Activated naive CD8-positive, alpha-beta T cell treated with anti-CD3 and anti-CD28 coated beads, Interleukin-2, amount 10 ng/mL, durations not matched to agents 7 days and 5 days (primary cell): Measurements from ENCODE around the gene HYAL1. TPM values are rescaled to one million over a fixed set of nuclear protein-coding genes. Genes with fewer than 3 reads are reported as not detected.
"Not testable (repeated sequence)": the region's sequence is repeated elsewhere in the genome, so short reads cannot be mapped to it uniquely, and the experiment has no call there.

Experiments used
- ATAC-seq: fragments of 150-1000 bp; cut with Tn5 transposase; one replicate; pipeline ENCODE4 v1.10.0; 2021; ENCODE audit warnings: low read depth, moderate library complexity
- POLR2A ChIA-PET: fragments of 350-600 bp; sonication (Branson Sonifier 250); formaldehyde crosslinking; loops from one replicate; lab custom pipeline; 2021; ENCODE audit warnings: antibody characterized with exemption; lab: Charles Lee
- DNase-seq: peaks from one replicate; pipeline ENCODE4 v3.0.0; 2021
- H3K27ac Mint-ChIP-seq: one replicate; pipeline ENCODE4 v1.8.0; 2022; ENCODE audit warnings: mild to moderate bottlenecking, mixed read lengths
- H3K27me3 Mint-ChIP-seq: one replicate; pipeline ENCODE4 v1.8.0; 2022; ENCODE audit warnings: mild to moderate bottlenecking, moderate library complexity, mixed read lengths
- H3K36me3 Mint-ChIP-seq: one replicate; pipeline ENCODE4 v1.8.0; 2021; ENCODE audit warnings: mild to moderate bottlenecking, mixed read lengths
- H3K4me1 Mint-ChIP-seq: one replicate; pipeline ENCODE4 v1.8.0; 2021; ENCODE audit warnings: mixed read lengths
- H3K4me3 Mint-ChIP-seq: one replicate; pipeline ENCODE4 v1.8.0; 2022; ENCODE audit warnings: mild to moderate bottlenecking, moderate library complexity, mixed read lengths
- H3K9me3 Mint-ChIP-seq: one replicate; pipeline ENCODE4 v1.8.0; 2021; ENCODE audit warnings: mixed read lengths
- total RNA-seq, 2 experiments: library from RNA; stranded (reverse); gene quantifications; one replicate each; pipeline ENCODE4 v1.2.3, GENCODE V29; 2021

HYAL1 gene
- total RNA-seq, 2 experiments from 2014 or later: 0.25 to 0.28 TPM

DNA sequence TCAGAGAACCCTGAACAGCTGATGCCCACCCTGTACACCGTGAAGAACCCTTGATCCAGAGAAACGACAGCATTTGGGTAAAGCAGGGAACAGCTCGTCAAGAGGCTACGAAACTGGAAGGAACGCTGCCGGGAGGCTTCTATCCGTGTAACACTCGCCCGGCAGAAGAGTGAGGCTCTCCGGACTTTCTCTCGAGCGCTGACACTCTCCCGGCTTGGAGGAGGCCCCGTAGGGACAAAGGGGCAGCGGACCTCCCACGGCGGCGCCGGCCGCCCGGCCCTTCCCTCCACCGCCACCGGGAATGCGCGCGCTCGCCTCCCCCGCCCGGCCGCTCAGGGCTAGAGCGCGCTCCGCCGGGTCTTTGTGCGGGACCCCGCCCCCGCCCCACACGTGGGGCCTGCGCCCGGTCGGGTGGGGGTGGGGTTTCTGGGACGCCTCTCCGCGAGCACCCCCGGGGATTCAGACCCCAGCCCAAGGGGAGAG is 17.5 kb upstream of the HYAL1 start:
- POLR2A ChIA-PET: interaction anchor here (1.0 to 3.2 kb wide), 8 partner anchors 17 to 87 kb away, joined by 3 to 26 read pairs (median 3); partner anchors contain the start of genes CYB561D2, HYAL3, NAA80 and NPRL2
- ATAC-seq: peak; percentile 43
- peak overlapping the region; percentile 90 for H3K4me3 Mint-ChIP-seq

GRCh38 chr3:50319894-50320625 is 16.7 kb upstream of the HYAL1 start:
- POLR2A ChIA-PET: interaction anchor here (1.0 to 3.2 kb wide), 5 partner anchors 17 to 86 kb away, joined by 3 to 26 read pairs (median 3); partner anchors contain the start of genes CYB561D2, HYAL3, NAA80 and NPRL2
- H3K4me3 Mint-ChIP-seq: peak overlapping the region; percentile 90
- H3K9me3 Mint-ChIP-seq: no peaks in the 10 kb centered on the region
- H3K36me3 Mint-ChIP-seq: peaks cover 6% of the 10 kb centered on the region
- H3K27me3 Mint-ChIP-seq: no peaks in the 10 kb centered on the region
- ATAC-seq: no peak
- H3K4me1 Mint-ChIP-seq: peaks cover 28% of the 10 kb centered on the region
- H3K27ac Mint-ChIP-seq: peak overlapping the region; percentile 76
- DNase-seq: no peak

More for the DNA sequence above, 17.5 kb upstream of the HYAL1 start:
- no peak for DNase-seq
- Mint-ChIP-seq H3K9me3 (no peaks in the 10 kb centered on the region), H3K27ac (peak overlapping the region; percentile 76), H3K27me3 (no peaks in the 10 kb centered on the region), H3K36me3 (peaks cover 6% of the 10 kb centered on the region), H3K4me1 (peaks cover 25% of the 10 kb centered on the region)

GRCh38 chr3:50319181-50319893 is 16.0 kb upstream of the HYAL1 start:
- Mint-ChIP-seq H3K4me1 (peaks cover 25% of the 10 kb centered on the region), H3K4me3 (no peak overlapping the region), H3K27ac (no peak overlapping the region), H3K9me3 (no peaks in the 10 kb centered on the region), H3K36me3 (peaks cover 6% of the 10 kb centered on the region), H3K27me3 (no peaks in the 10 kb centered on the region)
- no peak for ATAC-seq
- no peak for DNase-seq
- POLR2A ChIA-PET: interaction anchor here (1.1 kb wide), 1 partner anchor 20 kb away, joined by 3 read pairs; the partner anchor contains the start of genes HYAL3 and NAA80

- H3K27ac Mint-ChIP-seq: no peak overlapping the region
- no peaks in the 10 kb centered on the region for H3K9me3 Mint-ChIP-seq
- H3K36me3 Mint-ChIP-seq: peaks cover 6% of the 10 kb centered on the region
- DNase-seq (no peak), ATAC-seq (no peak)
- POLR2A ChIA-PET: interaction anchor here (0.5 to 1.6 kb wide), 4 partner anchors 19 to 308 kb away, joined by 3 to 4 read pairs (median 4); partner anchors contain the start of genes CYB561D2, HYAL3, NAA80 and NPRL2
- H3K4me1 Mint-ChIP-seq: peaks cover 25% of the 10 kb centered on the region
- no peak overlapping the region for H3K4me3 Mint-ChIP-seq
- H3K27me3 Mint-ChIP-seq: no peaks in the 10 kb centered on the region
Measured at GRCh38 chr3:50318615-50319014, 15.2 kb upstream of the HYAL1 start.

GRCh38 chr3:50318163-50318562 is 14.8 kb upstream of the HYAL1 start:
- DNase-seq: no peak
- no peak for ATAC-seq
- Mint-ChIP-seq H3K27ac (no peak overlapping the region), H3K36me3 (peaks cover 6% of the 10 kb centered on the region), H3K27me3 (no peaks in the 10 kb centered on the region), H3K9me3 (no peaks in the 10 kb centered on the region), H3K4me1 (peaks cover 25% of the 10 kb centered on the region), H3K4me3 (no peak overlapping the region)
- POLR2A ChIA-PET: interaction anchor here (0.5 to 1.6 kb wide), 4 partner anchors 10 to 309 kb away, joined by 3 to 5 read pairs (median 4); partner anchors contain the start of genes CYB561D2, NPRL2 and TUSC2

- H3K27ac Mint-ChIP-seq: peak overlapping the region; percentile 88
- POLR2A ChIA-PET: interaction anchor here (0.6 to 3.5 kb wide), 11 partner anchors 10 to 295 kb away, joined by 3 to 17 read pairs (median 3); partner anchors contain the start of genes CISH, CYB561D2, HYAL3 and IFRD2
- H3K4me3 Mint-ChIP-seq: no peak overlapping the region
- no peak for ATAC-seq
- H3K9me3 Mint-ChIP-seq: no peaks in the 10 kb centered on the region
- H3K36me3 Mint-ChIP-seq: peaks cover 6% of the 10 kb centered on the region
- DNase-seq: no peak
- H3K4me1 Mint-ChIP-seq: peaks cover 24% of the 10 kb centered on the region
- no peaks in the 10 kb centered on the region for H3K27me3 Mint-ChIP-seq
Measured at GRCh38 chr3:50317300-50317699, 13.9 kb upstream of the HYAL1 start.

DNA sequence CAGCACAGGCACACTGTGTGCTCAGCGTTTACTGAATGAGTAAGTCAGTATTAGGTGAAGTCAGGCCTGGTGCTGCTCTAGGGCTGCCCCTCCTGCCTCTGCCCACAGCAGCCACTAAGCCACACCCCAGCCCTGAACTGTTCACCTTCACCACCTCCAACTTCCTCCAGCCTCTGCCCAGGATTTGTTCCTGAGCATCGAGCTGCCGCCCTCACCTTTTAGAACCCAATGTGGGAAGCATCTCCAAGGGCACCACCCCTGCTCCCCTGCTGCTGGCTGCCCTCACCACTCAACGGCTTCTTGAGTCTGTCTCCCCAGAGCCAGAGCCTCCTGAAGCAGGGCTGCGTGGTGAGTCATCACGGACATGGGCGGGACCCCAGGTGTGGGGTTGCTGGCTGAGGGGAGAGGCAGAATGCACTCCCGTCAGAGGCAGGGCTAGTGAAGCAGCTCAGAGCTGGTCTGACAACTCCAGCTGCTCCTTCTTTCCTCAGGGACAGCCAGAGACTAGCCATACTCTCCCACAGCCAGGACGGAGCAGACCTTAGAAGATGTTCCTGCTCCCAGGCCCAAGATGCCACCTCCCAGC is 13.4 kb upstream of the HYAL1 start:
- H3K4me1 Mint-ChIP-seq: peaks cover 24% of the 10 kb centered on the region

DNA sequence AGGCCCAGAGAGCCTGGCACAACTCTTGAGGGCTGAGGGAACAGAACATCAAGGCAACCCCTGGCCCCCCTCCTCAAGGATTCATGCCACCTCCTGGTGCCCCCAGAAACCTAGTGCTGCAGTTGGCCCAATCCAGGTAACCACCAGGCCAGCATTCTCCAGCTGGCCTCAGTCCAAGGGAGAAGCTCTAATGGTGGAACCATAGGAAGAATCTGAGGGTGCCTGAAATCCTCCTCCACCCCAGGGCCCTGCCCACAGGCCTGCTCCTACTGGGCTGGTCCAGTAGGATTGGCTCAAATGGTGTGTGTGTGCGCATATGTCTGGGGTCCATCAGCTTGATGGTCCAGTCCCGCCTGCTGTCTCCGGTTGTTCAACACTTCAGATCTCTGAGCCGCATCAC is 11.4 kb upstream of the HYAL1 start:
- no peak overlapping the region for H3K27ac Mint-ChIP-seq
- POLR2A ChIA-PET: interaction anchor here (1.2 to 3.5 kb wide), 3 partner anchors 13 to 23 kb away, joined by 5 to 17 read pairs (median 10); partner anchors contain the start of genes HYAL3, NAA80 and TUSC2
- ATAC-seq: no peak
- DNase-seq: no peak
- H3K27me3 Mint-ChIP-seq: no peaks in the 10 kb centered on the region
- peaks cover 21% of the 10 kb centered on the region for H3K4me1 Mint-ChIP-seq
- no peaks in the 10 kb centered on the region for H3K9me3 Mint-ChIP-seq
- no peak overlapping the region for H3K4me3 Mint-ChIP-seq
- H3K36me3 Mint-ChIP-seq: peaks cover 6% of the 10 kb centered on the region

More for the DNA sequence above, 13.4 kb upstream of the HYAL1 start:
- ATAC-seq (peak; percentile 70), DNase-seq (peak; percentile 68)
- H3K27me3 Mint-ChIP-seq: no peaks in the 10 kb centered on the region
- peak overlapping the region; percentile 76 for H3K4me3 Mint-ChIP-seq
- H3K9me3 Mint-ChIP-seq: no peaks in the 10 kb centered on the region
- peaks cover 6% of the 10 kb centered on the region for H3K36me3 Mint-ChIP-seq
- POLR2A ChIA-PET: interaction anchor here (0.8 to 3.5 kb wide), 8 partner anchors 11 to 295 kb away, joined by 3 to 17 read pairs (median 3); partner anchors contain the start of genes CISH, CYB561D2, HYAL3 and IFRD2
- H3K27ac Mint-ChIP-seq: peak overlapping the region; percentile 88

GRCh38 chr3:50314342-50314741 is 11.0 kb upstream of the HYAL1 start:
- ATAC-seq: no peak
- no peak overlapping the region for H3K4me3 Mint-ChIP-seq
- peaks cover 21% of the 10 kb centered on the region for H3K4me1 Mint-ChIP-seq
- peaks cover 5% of the 10 kb centered on the region for H3K36me3 Mint-ChIP-seq
- no peaks in the 10 kb centered on the region for H3K27me3 Mint-ChIP-seq
- POLR2A ChIA-PET: interaction anchor here (1.0 to 3.5 kb wide), 3 partner anchors 12 to 23 kb away, joined by 3 to 17 read pairs (median 10); partner anchors contain the start of genes HYAL3 and NAA80
- no peak for DNase-seq
- H3K27ac Mint-ChIP-seq: no peak overlapping the region
- no peaks in the 10 kb centered on the region for H3K9me3 Mint-ChIP-seq

- H3K27ac Mint-ChIP-seq, H3K9me3 Mint-ChIP-seq, ATAC-seq, H3K4me3 Mint-ChIP-seq, H3K36me3 Mint-ChIP-seq, H3K27me3 Mint-ChIP-seq, POLR2A ChIA-PET, DNase-seq: not testable (repeated sequence)
- peaks cover 13% of the 10 kb centered on the region for H3K4me1 Mint-ChIP-seq
Measured at GRCh38 chr3:50312041-50312440, 8.7 kb upstream of the HYAL1 start.

DNA sequence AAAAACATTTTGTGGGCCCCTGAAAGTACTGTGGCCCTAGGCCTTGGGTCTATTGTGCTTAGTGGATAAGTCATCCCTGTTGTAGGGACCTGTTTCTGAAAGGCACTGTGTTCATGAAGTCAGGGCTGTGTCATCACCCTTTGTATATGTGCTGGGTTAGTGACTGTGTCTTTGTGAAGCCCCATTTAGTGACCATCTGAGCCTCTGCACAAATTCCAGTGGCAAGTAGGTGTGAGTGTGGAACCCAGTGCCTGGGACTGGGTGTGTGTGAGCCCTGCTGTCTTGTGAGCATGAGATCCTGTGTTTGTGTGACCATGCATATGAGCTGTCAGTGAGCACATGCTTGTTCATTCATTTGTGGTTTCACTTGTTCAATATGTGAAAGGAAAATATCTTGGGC is 1.2 kb upstream of the HYAL1 start:
- Mint-ChIP-seq H3K4me1 (peaks cover 9% of the 10 kb centered on the region), H3K9me3 (no peaks in the 10 kb centered on the region), H3K27ac (no peak overlapping the region), H3K4me3 (no peak overlapping the region), H3K27me3 (no peaks in the 10 kb centered on the region), H3K36me3 (no peaks in the 10 kb centered on the region)
- DNase-seq (no peak), ATAC-seq (no peak)
- POLR2A ChIA-PET: no interaction called here

DNA sequence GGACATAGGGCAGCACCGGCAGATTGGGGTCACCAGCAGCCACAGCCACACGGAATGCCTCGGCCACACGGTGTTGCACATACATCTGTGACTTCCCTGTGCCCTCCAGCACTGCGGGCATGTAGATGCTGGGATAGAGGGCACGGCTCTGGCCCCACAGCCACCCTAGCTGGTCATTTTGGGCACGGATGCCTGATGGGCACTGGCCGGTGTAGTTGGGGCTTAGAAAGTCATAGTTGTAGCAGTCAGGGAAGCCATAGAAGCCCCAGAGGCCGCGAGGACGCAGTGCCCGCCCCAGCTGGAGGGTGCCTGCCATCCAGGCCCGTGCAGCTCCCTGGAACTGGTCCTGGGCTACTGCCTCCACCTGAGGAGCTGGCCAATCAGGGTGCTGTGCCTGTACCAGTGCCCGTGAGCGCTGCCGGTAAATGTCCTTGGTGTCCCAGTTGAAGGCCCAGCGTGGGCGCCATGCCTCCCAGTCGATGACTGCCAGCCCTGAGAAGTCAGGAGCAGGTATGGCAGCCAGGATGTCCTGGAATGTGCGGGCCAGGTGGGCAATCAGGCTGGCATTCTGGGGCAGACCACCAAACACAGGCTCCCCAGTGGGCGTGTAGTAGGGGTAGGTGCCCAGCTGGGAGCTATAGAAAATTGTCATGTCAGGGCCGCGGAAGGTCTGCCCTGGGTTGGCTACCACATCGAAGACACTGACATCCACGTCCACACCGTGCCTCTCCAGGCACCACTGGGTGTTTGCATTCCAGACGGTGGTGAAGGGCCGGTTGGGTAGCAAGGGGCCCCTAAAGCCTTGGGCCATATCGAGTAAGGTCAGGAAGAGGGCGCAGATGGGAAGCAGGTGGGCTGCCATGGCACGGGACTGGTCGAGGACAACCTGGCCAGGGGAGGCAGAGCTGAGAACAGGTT is 1.0 kb downstream of the HYAL1 start:
- Mint-ChIP-seq H3K36me3 (no peaks in the 10 kb centered on the region), H3K9me3 (no peaks in the 10 kb centered on the region), H3K4me1 (peaks cover 18% of the 10 kb centered on the region), H3K4me3 (no peak overlapping the region), H3K27me3 (no peaks in the 10 kb centered on the region), H3K27ac (no peak overlapping the region)
- no peak for DNase-seq
- POLR2A ChIA-PET: interaction anchor here (0.7 to 0.9 kb wide), 2 partner anchors 12 to 980 kb away, joined by 3 to 4 read pairs; no protein-coding TSS in a partner anchor
- ATAC-seq: no peak
